ENCODE measurements around the gene BBS10.
"Not testable (repeated sequence)": the region's sequence is repeated elsewhere in the genome, so short reads cannot be mapped to it uniquely, and the experiment has no call there.

The BBS10 gene

GRCh38 chr12:76348079-76348901, at the start of gene BBS10:
BBS10 (minus strand) TSS chr12:76348415; CDS start chr12:76348358, 57 bp downstream.
- peak; percentile 71 for DNase-seq

- no peak for DNase-seq
Observed at GRCh38 chr12:76391461-76391860, 43.2 kb upstream of the BBS10 start.

DNA sequence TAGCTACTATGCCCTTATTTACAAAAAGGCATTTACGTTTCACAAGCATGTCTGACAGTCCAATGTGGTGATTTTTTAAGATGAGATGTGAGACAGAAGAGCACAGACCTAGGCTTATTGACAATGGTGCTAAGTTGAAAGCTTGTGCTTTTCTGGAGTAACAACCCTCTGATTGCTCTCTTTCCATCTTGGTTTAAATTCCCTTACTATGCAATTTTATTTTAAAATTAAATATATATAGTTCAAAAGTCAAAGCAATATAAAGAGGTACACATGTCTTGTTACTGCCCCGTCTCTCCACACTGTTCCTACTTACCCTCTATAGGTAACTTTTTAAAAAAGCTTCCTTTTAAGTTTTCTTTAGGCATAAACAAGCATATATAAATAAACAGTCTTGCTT, 39.4 kb upstream of the BBS10 start:
- no peak for DNase-seq

GRCh38 chr12:76384560-76384959, 36.3 kb upstream of the BBS10 start:
- no peak for DNase-seq

DNA sequence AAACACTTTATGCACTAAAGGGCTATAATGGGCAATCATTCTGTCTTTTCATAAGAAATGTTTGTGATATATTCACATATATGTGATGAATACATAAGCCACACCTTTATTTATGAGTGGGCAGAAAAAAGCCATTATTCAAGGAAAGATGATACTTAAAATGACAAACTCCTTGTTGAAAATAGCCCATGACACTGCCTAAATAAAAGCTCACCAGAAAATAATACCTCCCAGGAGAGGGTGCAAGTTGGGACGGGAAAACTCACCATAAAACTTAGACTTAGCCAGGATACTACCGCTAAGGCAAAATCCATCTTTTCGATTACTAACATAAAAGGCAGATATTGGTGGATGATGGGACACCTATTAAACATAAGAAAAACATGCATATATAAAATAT, 35.8 kb upstream of the BBS10 start:
- no peak for DNase-seq

GRCh38 chr12:76379261-76379660, 31.0 kb upstream of the BBS10 start:
- no peak for DNase-seq

- not testable (repeated sequence) for DNase-seq
Observed at GRCh38 chr12:76376876-76377275, 28.7 kb upstream of the BBS10 start.

- no peak for DNase-seq
Observed at GRCh38 chr12:76375939-76376338, 27.7 kb upstream of the BBS10 start.

GRCh38 chr12:76375470-76375869, 27.3 kb upstream of the BBS10 start:
- DNase-seq, result no peak

DNA sequence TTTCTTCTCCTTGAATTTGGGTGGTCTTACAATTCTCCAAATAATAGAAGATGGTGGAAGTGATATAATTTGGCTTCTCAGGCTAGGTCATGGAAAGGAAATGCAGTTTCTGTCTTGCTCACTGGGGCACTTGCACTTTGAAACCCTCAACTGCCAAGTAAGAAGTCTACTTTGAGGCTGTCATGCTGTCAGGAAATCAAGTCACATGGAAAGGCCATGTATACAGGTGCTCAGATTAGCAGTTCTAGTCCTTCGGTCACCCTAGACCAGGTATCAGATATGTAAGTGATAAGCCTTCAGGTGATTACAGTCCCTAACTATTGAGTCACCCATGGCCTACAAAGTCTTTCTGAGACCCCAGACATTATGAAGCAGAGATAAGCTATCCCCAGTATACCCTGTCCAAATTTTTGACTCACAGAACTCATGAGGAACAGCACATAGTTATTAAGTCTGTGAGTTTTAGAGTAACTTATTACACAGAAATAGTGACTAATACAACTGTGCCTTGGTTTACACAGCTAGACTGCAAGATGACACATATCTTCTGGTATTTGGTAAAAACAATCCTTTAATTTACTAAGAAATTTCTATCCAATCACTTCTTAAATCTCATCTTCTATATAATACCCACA, 26.3 kb upstream of the BBS10 start:
- no peak for DNase-seq

DNA sequence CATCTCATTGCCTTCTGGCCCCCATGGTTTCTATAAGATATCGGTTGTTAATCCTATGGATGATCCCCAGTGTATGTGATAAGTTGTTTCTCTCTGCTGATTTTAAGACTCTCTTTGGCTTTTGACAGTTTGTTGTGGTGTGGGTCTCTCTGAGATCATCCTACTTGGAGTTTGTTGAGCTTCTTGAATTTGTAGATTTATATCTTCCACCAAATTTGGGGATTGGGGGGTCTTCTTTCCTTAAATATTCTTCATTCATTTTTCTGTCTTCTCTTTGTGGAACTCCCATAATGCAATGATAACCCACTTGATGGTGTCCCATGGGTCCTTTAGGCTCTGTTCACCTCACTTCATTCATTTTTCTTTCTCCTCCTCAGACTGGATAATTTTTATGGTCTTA, 20.0 kb upstream of the BBS10 start:
- DNase-seq, result no peak

- no peak for DNase-seq
Observed at GRCh38 chr12:76366163-76366562, 17.9 kb upstream of the BBS10 start.

DNA sequence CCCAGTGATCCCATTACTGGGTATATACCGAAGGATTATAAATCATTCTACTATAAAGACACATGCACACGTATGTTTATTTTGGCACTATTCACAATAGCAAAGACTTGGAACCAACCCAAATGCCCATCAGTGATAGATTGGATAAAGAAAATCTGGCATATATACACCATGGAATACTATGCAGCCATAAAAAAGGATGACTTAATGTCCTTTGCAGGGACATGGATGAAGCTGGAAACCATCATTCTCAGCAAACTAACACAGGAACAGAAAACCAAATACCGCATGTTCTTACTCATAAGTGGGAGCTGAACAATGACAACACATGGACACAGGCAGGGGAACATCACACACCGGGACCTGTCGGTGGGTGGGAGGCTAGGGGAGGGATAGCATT, 15.9 kb upstream of the BBS10 start:
- not testable (repeated sequence) for DNase-seq

- no peak for DNase-seq
Observed at GRCh38 chr12:76360316-76360715, 12.1 kb upstream of the BBS10 start.

GRCh38 chr12:76356071-76356470, 7.9 kb upstream of the BBS10 start:
- no peak for DNase-seq

DNA sequence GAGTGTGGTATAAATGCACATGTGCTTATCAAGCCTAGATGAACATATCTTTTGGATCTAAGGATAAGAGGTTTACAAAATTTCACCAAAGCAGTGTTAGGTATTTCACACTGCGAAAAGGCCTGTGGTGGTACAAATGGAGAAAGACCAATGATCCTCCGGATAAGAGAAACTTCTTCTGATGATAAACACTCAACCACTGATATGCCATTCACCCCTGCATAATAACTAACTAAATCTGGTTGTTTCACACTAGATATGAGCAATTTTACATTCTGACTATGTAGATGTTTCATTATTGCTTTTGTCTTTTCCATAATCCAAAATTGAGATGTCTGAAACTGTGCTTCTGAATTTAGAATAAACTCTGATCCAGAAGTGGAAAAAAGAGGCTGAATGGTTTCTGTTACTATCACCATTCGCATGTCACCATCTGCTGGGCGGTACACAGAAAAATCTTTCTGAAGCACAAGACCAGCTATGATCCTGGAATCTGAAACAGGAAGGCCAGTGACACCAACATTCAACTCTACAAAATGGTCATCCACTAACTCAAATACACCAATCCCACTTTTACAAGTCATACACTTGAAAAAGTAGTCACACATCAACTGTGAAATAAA, 1.3 kb downstream of the BBS10 start:
- DNase-seq, result no peak

DNA sequence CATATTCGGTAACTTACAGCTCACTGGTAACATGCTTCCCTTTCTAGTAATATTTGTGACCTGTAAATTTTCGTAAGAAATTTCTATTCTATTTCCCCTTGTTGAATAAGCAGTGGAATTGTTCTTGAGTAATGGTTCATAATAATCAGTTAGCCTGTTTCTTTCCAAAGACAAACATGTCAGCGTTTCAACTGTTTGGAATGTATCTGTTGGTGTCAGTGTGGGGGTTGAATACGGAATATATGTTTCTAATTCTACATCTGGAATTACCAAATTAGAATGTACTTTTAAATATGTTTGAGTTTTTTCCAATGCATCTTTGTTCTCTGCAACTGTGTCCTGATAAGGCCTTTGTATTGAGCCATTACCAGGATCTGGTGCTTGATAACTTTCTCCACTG, 2.0 kb downstream of the BBS10 start:
- DNase-seq, result no peak

DNA sequence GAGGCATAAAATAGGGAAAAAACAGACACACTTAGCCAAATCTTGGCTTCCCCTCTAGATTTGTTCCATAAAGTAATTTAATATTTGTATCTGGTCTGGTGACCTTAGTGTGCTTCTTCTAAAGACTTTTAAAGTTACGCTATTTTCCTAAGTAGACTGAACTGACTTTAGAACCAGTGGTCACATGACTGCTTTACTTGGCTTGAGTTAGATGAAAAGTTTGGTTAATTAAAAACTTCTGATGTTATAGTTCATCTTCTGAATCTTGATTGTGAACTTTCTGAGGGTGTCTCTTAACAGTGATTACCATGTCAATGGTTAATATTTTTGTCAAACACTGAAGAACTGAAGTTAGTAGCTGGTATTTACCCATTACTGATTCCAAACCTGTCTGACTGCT, 2.6 kb downstream of the BBS10 start:
- DNase-seq, result no peak

DNA sequence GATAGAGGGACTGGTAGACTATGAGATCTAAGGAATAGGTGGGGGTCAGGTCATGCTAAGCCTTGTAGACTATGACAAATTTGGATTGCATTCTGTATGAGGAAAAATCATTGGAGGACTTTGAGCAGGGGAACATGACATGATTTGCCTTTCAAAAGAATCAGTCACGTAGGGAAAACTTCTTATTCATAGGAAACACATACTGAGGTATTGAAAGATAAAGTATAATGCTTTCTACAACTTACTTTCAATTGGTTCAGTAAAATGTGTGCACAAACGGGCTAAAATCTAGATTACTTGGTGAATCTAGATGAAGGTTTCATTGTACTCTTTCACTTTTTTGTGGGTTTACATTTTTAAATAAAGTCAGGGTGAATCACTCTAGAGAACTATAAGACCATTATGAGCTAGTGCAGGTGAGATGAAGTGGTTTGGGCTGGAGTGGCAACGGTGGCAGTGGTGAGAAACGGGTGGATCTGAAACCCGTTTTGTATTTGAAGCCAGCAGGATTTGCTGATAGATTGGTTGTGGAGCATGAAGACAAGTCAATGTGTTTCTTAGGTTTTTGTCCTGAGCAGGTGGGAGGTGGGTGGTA, 6.7 kb downstream of the BBS10 start:
- DNase-seq, result no peak

GRCh38 chr12:76340680-76341435, 7.4 kb downstream of the BBS10 start:
- no peak for DNase-seq

DNA sequence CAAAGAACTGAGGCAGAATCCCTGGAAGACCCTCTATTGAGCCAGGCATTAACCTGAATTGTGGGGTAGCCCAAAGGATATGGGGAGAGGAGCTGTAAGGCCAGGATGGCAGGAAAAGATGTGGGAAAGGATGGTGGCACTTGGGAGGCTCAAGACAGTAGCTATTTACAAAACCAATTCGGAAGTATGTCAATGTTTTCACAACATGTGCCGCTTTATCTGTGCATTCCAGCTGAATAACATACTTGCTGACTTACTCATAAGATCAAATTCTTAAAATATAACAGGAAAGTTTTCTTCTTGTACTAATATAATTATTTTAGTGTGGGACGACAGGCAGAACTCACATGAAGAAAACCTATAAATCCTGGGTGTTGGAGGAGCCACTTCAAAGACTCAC, 10.6 kb downstream of the BBS10 start:
- DNase-seq, result no peak

- DNase-seq, result no peak
Observed at GRCh38 chr12:76332606-76333005, 15.6 kb downstream of the BBS10 start.

DNA sequence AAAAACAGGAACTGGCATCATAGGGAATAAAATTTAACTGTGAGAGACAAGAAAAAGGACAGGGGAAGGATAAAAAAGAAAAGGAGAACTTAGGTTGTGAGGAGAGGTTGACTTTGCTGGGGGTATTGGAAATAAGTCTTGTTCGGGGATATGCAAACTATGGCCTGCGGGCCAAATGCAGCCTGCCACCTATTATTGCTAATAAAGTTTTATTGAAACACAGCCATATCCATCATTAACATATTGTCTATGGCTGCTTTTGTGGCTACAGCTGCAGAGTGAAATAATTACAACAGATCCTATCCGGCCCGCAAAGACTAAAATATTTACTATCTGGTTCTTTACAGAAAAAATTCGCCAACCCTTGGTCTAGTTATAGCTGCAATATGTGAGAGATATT, 18.6 kb downstream of the BBS10 start:
- no peak for DNase-seq
